Hepatocyte (in vitro differentiated cells): Measurements from ENCODE around the gene KCND2.

Experiments used
- EZH2 ChIP-seq: fragments of 200-600 bp; sonication (generic); IDR thresholded peaks from 2 replicates; pipeline ENCODE4 v1.6.1; 2016; ENCODE audit warnings: antibody characterized with exemption, mild to moderate bottlenecking, borderline replicate concordance
- TF ChIP-seq, protein P1 (sequence below): fragments of 200-600 bp; sonication (generic); IDR thresholded peaks from 2 replicates; pipeline ENCODE4 v1.5.1; 2016; ENCODE audit warnings: antibody characterized with exemption, mild to moderate bottlenecking; ENCODE audit not compliant: poor library complexity

DNA sequence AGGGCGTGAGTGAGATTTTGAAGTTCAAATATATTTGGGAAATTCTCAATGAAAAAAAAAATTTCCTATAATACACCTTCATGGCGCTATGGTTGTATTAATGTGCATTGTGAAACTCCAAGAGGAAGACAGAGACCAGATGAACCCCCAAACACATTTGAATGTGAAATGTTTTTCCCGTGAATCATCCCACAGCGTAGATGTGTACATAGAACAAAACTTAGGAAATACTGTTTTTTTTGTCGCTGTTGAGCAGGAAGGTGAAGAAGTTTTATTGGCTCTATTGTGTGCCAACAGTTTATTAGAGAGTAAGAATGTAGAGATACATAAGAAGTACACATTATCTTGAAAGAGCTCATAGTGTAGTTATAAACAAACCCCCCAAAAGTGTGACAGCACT lies 134.0 kb downstream of the KCND2 start:
- TF ChIP-seq EZH2: no peak
- TF ChIP-seq, protein P1, sequence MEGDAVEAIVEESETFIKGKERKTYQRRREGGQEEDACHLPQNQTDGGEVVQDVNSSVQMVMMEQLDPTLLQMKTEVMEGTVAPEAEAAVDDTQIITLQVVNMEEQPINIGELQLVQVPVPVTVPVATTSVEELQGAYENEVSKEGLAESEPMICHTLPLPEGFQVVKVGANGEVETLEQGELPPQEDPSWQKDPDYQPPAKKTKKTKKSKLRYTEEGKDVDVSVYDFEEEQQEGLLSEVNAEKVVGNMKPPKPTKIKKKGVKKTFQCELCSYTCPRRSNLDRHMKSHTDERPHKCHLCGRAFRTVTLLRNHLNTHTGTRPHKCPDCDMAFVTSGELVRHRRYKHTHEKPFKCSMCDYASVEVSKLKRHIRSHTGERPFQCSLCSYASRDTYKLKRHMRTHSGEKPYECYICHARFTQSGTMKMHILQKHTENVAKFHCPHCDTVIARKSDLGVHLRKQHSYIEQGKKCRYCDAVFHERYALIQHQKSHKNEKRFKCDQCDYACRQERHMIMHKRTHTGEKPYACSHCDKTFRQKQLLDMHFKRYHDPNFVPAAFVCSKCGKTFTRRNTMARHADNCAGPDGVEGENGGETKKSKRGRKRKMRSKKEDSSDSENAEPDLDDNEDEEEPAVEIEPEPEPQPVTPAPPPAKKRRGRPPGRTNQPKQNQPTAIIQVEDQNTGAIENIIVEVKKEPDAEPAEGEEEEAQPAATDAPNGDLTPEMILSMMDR: no peak
